T-helper 1 cell treated with Interleukin-12 subunit alpha and Interleukin-12 subunit beta and Interleukin-4 antibody, amounts not matched to agents 30 ng/mL and 1 ng/mL, for 36 hours (primary cell): ENCODE results near the gene ZNF236. TPM values are rescaled to one million over a fixed set of nuclear protein-coding genes. Genes with fewer than 3 reads are reported as not detected.

ENCODE experiments used
- intact Hi-C: fragments of 100-400 bp; cut with micrococcal nuclease; formaldehyde crosslinking; loops from one replicate; pipeline ENCODE4 v1.15.1; 2024
- total RNA-seq: library from RNA; stranded (reverse); gene quantifications from 2 replicates; pipeline ENCODE4 v1.2.3, GENCODE V29; 2022

Gene ZNF236
- total RNA-seq, 1 donor from 2014 or later: 23.7 TPM

DNA sequence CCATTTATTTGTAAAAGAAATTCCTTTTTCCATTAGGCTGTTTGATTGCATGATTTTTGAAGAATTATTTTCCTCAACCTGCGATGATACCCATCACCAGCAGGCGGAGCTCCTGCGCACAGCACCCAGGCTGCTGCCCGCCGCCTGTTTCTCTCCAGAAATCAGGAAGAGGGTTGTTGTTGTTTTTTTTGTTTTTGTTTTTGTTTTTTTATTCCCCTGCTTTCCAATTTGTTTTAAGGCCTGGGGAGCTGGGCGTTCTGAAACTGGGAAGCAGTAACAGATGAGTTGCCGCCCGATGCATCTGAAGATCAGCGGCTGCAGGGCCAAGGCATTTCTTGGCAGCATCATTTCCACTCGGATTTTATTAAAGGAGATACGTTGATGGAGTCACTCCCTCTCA lies 178.2 kb downstream of the ZNF236 start:
- intact Hi-C loops: loop anchor here (1.0 to 10.0 kb wide), 8 partner anchors 9 to 651 kb away; no protein-coding TSS in a partner anchor

DNA sequence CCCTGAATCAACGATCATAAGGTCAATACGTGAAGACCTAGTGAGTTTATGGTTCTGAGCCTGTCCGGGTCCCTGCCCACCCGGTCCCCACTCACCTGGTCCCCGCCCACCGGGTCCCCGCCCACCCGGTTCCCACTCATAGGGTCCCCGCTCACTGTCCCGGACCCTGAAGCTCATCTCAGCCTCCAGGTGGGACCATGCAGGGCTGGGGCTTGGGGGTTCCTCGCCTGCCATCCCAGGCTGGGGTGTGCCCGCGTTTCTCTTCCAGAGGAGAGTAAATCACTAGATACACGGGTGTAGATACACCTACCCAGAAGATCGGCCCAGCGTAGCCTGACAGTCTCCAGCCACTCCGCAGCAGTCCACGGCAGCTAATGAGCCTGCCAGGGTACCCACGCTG lies 178.7 kb downstream of the ZNF236 start:
- intact Hi-C loops: loop anchor here (2.0 to 10.0 kb wide), 3 partner anchors 62 to 424 kb away; no protein-coding TSS in a partner anchor

DNA sequence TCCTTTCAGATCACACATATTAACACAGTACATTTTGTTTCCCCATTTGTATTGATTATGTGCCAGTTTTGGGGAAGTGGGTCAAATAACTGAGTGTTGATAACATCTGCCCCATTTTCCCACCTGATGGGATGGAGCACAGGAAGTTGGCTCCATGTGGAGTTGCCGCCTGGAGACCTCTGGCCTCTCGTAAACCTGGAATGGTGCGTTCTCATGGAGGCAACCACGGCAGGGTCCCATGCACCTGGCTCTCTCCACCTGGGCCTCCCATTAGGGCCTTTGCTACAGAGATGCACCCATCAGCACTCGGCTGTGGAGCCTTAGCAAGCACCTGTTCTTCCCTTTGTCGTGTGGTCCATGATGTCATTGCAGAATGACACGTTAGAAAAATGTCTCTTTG lies 179.6 kb downstream of the ZNF236 start:
- intact Hi-C loops: loop anchor here (2.0 to 10.0 kb wide), 3 partner anchors 61 to 423 kb away; no protein-coding TSS in a partner anchor

DNA sequence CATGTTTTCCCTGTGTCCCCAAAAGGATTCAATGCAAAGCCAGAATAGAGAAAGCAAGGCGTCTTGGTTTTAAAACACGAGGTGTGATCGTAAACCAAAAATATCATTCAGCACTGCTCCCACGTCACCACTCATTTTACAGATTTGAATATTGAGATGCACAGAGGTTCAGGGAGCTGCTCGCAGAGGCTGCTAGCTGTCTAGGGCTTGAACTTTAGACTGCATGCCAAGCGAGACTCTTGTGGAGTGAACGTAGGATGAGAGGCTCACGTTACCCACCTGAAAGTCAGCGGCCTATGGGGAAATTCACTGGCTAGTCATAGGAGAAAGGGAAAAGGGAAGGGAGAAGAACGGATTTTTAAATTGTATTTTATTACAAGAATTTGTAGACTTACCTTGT lies 180.1 kb downstream of the ZNF236 start:
- intact Hi-C loops: loop anchor here (5.0 to 10.0 kb wide), 2 partner anchors 125 to 422 kb away; no protein-coding TSS in a partner anchor

DNA sequence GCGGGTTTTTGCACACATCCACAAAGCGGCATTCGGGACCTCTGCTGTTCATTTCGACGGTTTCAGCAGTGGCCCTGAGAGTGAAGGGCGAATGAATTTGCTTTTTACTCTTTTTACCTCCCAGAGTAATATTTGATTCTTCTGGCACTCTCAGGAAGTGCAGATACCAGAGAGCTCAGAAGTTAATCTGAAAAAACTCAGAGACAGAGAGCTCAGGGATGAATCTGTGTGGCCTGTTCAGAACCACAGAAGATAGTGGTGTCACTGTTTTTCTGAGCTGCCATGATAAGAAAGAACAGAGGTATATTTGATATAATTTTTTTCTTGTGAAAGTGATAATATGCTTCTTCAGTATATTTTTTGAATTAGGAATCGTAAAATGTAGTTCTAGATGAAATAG lies 181.0 kb downstream of the ZNF236 start:
- intact Hi-C loops: loop anchor here (5.0 to 10.0 kb wide), 2 partner anchors 124 to 421 kb away; no protein-coding TSS in a partner anchor

DNA sequence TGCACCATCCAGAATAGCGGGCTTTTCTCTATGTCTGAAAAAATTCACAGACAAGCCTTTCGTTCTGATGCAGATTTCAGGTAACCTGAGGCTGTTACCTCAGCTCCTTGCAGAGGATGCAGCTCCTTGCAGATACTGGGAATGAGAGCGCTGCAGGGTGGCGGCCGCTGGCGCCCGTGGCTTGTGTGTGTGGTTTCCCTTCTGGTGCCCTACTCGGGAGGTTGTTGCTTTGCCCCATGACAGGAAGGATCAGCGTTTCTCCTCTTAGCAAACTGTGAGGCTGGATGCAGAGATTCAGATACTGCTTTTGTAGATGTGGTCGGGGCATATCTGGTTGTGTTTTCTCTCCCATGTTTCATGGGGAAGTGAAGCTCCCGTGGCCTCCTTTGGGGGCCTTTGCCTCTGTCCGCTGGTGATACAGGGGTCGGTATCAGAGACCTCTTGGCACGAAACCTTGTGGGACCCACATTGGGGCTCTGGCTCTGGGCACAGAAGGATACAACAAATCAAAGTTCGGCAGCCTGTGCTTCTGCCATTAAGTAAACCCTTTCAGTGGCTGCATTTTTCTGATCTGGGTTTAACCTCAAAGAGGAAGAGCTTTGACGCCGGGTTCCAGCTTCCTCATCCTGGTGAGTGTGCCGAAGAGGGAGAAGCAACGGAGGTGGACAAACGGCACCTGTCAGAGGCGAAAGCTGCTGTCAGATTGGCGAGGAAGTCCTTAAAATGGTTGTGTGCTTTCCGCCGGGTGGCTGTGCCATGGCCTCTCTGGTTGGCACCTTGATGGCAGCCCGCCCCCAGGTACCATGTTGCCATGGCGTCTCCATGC lies 182.4 kb downstream of the ZNF236 start:
- intact Hi-C loops: loop anchor here (5.0 to 10.0 kb wide), 2 partner anchors 123 to 420 kb away; no protein-coding TSS in a partner anchor

DNA sequence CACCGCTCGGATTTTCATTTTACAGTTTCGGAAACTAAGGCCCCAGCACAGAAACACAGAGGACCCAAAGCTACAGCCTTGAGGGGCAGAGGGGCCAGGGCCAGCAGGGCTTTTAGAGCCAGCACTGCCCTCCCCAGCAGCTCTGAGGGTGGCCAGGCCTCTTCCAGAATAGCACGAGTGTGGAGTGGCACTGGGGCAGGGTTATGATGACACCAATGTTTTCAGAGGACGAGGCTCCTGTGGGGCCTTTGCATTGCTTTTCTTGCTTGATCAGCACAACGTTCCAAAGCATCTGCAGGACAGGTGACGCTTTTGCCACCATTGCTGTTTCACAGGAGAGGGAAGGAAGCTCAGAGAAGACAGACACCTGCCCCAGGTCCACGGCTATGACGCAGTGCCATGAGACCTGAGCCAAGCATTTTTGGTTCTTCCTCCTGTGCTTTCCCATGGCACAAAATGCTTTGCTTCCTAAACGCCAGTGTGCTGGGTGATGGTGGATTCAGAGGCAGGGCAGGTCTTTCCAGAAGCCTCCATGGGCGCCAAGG lies 183.4 kb downstream of the ZNF236 start:
- intact Hi-C loops: loop anchor here (10.0 kb wide), 1 partner anchor 419 kb away; no protein-coding TSS in a partner anchor

DNA sequence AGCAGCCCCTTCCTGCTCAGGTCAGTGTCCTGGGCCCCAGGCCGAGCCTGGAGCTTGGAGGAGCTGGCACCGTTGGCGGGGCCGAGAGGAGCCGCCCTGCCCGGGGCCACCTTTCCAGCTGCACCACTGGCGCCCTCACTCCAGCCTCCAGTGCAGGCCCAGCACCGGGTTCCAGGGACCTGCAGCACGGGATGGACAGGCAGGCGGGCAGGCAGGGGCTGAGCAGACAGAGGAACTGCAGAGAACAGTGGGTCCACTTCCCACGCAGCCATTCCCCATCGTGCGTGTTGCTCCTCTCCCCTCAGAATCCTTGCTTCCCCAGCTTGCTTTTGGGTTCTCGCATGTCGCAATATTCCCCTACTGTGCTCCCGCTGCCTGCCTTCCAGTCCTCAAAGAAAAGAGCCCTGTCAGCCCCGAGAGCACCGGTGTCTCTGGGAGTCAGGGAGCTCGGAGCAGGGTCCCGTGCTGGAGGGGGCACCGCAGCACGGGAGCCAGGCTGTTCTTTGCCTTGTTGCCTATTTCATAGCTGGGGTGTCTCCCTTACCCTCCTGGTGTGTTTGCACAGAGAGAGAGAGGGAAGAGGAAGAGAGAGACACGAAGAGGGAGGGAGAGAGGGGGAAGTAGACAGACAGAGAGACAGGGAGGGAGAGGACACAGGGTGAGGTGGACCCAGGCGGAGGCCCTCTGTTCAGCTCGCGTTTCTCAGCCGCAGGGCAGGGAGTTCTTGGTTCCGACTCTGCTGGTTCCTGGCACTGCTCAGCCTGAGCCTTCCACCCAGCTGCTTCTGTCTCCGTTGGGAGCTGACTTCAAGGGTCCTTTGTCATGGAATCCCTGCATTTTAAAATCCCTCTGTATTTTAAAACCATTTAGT lies 184.2 kb downstream of the ZNF236 start:
- intact Hi-C loops: loop anchor here (10.0 kb wide), 1 partner anchor 418 kb away; no protein-coding TSS in a partner anchor

DNA sequence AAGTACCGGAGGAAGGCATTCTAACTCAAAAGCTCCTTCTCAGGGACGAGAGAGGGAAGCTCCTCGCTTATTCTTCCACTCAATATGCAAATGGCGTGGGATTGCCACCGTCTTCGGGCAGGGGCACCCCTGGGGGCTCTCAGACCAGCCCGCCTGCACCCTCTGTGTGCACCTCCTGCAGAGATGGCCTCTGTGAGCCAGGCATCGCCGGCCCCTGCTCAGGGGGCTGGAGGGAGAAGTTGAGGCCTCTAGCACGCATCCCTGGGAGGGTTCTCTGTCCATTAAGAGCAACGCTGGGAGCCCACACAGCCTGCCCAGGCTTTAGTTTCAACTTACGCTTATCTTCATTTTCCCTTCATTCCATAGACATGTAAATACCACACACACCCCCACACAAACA lies 184.9 kb downstream of the ZNF236 start:
- intact Hi-C loops: loop anchor here (10.0 kb wide), 1 partner anchor 418 kb away; no protein-coding TSS in a partner anchor

DNA sequence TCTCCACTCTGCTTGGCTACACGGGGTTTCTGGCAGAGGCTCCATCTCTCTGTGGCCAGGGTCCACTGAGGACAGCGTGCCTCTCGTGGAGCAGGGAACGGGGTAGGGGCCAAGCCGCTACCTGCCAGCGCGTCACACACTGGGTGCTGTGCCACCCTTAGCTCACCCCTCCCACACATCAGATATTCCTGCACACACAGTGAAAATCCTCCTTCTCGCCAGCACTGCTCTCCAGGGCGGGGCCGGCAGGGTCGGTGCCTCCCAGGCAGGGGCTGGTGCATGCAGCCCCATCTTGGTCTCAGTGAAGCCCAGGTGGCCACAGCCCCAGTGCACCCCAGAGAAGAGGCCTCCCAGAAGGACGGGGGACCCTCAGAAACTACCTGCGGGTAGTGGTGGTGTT lies 185.6 kb downstream of the ZNF236 start:
- intact Hi-C loops: loop anchor here (10.0 kb wide), 1 partner anchor 417 kb away; no protein-coding TSS in a partner anchor

DNA sequence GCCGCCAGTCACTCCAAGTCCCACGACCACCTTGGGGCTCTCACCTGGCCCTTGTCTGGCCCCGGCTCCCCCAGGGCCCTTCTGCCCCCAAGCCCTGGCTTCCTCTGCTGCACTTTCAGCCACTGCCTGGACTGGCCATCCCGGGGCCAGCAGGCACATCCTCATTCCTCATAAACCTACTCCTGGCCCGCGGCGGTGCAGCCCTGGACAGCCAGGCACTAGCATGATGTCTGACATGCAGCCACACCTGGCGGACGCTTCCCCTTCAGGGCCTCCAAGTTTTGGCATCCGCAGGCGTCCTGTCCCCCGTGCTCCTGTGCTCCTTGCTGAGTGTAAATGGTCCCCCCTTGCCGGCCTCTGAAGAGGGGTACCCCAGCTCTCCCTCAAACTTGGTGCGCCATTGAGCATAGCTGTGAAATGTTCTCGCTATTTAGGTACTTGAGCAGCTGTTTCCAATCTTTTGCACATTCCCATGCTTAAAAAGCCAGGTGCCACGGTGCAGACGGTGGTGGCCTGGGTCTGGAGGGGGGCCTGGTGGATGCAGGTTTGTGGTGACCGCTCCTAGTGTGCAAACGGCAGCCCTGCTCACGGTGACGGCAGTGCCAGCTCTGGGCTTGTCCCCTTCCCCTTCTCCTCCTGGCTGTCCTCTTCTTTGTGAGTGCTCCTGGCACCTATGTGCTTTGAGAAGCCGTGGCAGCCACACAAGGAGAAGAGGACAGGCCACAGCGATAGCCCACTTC lies 186.4 kb downstream of the ZNF236 start:
- intact Hi-C loops: loop anchor here (10.0 kb wide), 1 partner anchor 416 kb away; no protein-coding TSS in a partner anchor

DNA sequence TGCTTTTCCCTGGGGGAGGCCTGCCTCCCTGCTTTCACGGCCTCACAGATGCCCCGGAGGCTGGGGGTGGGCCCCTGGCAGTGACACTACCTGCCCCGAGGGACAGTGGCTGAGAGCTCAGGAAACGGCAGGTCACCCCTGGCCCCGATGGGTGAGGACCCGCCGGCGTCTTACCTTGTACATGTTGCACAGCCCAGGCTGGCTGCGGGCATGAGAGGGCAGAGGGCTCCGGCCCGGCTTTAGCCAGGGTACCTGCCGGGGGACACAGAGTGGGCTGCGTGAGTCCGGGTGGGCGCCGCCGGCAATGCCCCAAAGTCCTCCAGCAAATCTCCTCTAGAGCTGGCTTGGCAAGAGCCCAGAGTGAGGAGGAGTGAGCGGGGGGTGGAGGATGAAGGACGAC lies 187.3 kb downstream of the ZNF236 start:
- intact Hi-C loops: loop anchor here (2.0 to 10.0 kb wide), 2 partner anchors 17 to 415 kb away; no protein-coding TSS in a partner anchor

DNA sequence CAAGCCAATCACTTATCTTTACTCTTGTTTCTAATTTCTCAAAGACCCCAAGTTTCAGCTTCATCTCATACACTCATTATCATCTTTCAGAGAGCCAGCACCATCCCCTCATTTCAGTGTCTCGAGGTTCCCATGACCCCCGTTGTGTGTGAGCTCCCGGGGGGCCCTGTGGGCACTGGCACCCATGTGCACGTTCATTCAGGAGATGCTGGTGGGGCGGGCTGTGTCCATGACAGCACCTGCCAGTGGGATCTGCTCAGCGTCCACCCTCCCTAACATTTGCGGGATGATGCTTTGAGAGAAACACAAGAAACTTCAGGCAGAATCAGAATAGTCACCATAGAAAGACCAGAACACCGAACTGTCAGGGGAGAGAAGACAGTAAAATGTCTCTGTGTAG lies 189.8 kb downstream of the ZNF236 start:
- intact Hi-C loops: no loop called here

DNA sequence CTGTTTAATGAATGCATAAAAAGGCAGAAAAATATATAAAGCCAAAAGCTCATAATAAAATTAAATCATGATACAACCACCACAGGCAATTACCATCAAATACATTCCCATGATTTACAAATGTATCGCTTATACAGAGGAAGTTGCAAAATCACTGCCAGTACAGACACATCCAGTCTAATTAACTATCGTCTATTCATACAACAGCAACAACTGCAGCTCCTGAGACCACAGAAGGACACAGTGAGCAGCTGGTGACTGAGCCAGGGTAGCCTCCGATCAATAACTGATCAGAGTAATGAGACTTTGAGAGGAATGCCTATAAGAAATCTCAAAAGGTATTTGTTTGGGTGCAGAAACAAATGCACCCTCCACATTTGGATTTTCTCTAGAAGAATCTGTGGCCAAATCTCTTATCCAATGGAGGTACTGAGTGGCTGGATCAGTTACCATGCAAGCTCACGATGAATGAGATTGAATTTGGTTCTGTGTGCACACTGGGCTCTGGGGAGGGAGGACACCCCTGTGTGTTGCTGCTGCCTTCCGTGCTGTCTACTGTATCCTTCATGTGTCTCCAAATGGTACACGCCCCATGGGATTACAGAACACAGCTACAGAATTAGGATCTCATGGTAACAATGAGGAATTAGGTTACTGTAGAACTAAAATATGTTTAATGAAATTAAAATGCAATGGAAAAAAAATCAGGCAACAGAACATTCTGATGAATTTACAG lies 190.6 kb downstream of the ZNF236 start:
- intact Hi-C loops: no loop called here

DNA sequence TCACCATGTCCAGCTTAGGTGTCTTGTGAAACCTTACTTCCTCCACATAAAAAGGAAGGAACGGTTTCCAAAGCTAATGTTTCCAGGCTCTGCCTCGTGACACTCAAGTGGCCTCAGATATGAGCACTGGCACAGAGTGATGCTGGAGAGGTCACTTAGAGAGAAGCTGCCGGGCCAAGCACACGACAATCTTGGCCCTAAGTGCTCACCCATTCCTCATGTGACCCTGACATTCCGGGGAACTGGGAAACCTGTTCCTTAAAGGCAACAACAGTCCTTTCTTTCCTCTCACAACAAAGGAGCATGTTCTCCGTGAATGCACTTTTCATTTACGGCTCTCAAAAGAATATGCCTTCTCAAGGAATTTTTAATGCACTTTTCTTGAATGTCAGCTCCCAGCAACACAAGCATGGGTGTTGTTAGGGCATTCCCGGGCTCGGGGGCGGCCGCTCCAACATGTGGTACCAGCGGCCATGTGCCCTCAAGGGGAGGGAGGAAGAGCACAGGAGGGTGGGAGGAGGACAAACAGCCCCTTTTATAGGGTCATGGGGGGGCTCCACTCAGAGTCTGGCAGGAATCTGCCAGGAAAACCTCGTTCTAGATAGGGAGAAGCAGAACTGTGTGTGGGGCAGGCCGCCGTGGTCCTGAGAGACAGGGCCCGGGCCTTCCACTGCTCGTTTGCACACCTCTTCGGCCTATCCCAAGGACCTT lies 191.6 kb downstream of the ZNF236 start:
- intact Hi-C loops: no loop called here

DNA sequence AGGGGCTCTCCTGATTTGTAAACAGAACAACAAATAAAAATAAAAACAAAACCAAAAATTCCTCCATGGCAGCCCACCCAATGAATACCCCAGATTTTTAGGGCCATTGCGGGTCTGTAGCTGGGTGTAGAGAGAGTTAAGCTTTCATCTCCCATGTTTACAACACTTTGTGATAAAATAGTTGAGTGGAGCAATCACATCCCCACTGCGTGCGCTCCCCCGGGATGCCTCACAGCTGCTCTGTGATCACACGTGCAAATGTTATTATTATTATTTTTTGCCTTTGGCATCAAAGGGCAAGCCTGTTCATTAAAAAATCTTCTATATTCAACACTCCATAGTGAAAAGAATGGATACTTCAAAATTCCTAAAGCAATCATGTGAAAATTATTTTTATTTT lies 192.2 kb downstream of the ZNF236 start:
- intact Hi-C loops: no loop called here

DNA sequence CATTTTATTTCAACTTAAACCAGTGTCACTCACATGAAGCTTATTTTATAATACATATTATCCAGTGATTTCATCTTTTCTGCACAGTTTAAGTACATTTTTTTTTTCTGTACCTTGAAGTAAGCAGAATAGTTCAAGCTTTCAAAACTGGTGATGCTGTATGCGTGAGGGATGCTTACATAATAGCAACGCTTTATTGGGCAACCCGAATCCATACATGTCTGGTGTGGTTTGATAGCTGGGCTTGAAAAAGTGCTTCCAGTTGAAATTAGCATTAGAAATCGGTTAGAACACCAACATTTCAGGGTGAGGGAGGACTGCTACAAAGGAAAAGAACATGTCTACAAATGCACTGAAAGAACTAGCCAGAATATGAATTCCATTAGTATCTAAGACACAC lies 192.8 kb downstream of the ZNF236 start:
- intact Hi-C loops: no loop called here

DNA sequence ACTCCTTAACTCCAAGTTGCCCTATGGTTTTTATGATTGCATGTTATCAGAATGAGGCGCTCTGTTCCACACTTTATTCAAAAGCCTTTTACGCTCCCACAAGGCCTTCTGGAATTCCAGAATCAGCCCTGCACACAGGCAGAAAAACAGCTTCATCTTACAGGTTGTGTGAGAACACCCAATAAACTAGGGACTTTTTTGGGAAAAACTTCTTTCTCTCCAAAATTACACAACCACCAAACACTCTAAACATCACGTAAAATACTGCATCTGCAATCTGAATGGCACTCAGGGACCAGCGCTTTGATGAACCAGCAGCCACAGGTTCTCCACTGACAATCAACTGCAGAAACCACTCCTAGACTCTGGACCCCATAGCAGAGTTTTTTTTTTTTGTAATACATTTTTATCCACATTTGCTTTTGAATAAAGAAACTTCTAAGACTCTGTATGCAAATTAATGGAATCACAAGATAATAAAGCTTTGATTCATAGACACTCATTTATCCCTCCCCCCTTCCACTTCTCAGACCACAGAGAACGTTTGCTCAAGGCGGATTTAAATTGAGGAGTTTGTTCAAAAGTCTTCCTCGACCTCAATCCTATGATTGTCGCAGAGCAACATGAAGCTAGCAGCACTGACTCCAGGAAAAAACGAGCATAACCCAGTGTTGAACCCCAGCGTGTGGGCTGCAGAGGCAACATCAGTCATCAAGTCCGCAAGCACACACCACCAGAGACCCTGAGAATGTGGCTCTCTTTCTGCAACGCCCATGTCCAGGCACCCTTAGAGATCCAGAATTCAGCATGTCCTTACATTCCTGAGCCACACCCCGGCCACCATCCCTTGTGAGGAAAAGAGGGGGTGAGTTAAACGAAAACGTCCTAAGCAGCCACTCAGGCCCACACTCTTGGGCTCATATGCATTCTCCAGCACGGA lies 193.7 kb downstream of the ZNF236 start:
- intact Hi-C loops: no loop called here
